NCI-H510A treated with DMSO at 0.1 percent for 48 hours (cell line): ENCODE measurements around the gene TBC1D13.
"Not testable (repeated sequence)": the region's sequence is repeated elsewhere in the genome, so short reads cannot be mapped to it uniquely, and the experiment has no call there.

Experiments
- DNase-seq: peaks from one replicate; lab custom pipeline; 2025; lab: John Stamatoyannopoulos, UW

TBC1D13 gene

DNA sequence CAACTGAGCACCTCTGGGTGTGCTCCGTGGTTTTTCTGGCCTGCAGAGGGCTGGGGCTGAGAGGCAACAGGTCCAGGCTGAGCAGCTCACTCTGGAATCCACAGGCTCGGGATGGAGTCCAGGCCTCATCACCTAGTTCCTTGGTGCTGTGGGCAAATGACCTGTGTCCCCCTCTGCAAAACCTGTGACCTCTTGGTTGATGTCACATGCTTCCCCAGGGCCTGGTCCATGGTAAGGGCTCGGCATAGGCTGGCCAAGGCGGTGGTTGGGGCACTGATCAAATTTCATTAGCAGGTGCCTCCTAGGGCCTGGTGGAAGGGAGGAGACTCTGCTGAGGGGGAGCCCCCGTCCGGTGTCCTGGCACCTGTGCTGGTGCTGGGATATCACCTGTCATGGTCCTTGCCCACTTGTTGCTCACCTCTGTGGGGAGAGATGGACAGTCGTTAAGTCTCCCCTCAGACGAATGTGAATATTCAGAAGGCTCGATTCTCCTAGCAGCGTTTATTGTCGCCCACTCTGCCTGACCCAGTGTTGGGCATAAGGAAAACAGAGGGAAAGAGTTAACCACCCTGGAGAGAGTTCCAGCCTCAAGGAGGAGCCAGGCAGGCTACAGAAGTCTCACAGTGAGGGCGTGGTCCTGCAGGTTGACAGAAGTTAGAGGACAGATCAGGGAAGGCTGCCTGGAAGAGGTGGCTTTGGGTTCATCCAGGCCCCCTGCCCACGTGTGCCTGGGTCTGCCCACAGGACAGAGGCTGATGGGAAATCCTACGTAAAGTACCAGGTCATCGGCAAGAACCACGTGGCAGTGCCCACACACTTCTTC is 34.7 kb downstream of the TBC1D13 start:
- no peak for DNase-seq

DNA sequence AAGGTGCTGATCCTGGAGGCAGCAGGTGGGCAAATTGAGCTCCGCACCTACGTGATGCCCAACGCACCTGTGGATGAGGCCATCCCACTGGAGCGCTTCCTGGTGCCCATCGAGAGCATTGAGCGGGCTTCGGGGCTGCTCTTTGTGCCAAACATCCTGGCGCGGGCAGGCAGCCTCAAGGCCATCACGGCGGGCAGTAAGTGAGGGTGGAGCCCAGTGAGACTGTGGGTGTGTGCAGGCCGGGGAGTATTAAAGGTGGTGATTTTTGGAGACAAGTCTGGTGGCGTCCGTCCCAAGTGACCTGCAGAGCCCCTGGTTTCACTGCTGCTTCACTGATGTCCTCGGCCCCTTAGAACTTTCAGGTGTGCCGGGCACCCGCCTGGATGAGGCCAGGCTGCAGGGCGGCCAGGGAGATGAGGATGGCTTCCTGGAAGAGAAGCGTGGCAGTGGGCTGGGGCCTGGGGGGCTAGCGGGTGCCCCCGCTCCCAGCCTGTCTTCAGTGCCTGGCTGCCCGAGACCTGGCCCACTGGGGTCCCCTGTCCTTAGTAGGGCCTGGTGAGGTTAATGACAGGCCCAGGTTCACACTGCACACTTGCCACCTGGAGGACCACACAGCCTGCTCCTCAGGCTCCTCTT is 35.5 kb downstream of the TBC1D13 start:
- DNase-seq = no peak

DNA sequence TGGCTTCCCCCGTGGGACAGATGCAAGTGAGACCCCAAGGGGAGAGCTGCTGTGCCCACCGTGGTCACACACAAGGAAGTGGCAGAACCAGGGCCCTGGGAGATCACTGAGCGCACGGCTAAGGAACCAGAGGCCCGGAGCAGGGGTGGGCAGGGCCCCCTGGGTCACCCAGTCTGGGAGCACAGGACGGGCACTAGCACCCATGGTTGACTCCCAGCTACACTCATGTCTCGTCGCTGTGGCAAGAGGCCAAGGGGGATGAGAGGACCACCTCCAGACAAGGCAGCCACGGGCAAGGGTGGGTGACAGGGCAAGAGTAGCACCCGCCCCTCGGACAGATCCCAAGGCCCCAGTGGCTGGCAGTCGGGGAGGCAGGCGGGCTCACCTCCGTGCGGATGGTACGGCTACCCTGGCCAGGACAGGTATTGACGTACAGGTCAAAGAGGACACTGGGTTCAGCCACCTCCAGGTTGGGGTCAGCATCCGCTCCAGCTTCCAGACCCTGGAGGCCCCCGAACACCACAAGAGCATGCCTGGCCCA is 36.4 kb downstream of the TBC1D13 start:
- no peak for DNase-seq

DNA sequence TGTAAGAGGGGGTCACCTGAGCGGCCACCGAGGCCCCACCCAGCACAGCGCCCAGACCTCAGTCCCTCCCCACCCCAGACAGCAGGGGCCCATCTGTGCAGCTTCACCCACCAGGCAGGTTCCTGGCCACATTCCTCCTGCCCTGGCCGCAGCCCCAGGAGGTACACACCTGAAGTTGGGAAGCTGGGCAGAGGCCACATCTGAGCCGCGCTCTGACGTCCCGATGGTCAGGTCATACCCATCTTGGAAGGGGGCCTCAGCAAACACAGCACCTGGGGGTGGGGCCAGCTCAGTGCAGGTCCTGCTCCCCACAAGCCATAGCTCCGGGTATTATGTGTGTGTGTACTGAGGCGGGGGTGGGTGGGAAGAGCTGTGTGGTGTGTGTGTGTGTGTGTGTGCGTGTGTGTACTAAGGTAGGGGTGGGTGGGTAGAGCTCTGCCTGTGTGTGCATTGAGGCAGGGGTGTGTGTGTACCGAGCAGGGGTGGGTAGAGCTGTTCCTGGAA is 36.9 kb downstream of the TBC1D13 start:
- no peak for DNase-seq

DNA sequence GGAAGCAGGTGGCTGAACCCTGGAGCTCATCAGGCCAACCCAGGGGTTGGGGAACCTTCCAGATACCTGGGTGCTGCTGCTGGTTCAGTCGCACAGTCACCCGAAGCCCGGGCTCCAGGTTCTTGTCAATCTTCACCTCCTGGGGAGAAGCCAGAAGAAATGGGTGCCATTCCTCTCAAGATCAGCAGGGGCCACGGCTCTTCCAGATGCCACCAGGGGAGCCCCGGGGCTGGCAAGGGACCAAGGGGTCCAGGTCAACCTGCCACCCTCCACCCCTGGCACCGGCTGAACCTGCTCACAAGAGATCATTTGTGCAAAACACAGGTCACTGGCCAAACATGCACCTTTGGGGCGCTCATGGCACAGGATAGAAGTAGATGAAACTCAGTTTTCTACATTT is 37.9 kb downstream of the TBC1D13 start:
- no peak for DNase-seq

DNA sequence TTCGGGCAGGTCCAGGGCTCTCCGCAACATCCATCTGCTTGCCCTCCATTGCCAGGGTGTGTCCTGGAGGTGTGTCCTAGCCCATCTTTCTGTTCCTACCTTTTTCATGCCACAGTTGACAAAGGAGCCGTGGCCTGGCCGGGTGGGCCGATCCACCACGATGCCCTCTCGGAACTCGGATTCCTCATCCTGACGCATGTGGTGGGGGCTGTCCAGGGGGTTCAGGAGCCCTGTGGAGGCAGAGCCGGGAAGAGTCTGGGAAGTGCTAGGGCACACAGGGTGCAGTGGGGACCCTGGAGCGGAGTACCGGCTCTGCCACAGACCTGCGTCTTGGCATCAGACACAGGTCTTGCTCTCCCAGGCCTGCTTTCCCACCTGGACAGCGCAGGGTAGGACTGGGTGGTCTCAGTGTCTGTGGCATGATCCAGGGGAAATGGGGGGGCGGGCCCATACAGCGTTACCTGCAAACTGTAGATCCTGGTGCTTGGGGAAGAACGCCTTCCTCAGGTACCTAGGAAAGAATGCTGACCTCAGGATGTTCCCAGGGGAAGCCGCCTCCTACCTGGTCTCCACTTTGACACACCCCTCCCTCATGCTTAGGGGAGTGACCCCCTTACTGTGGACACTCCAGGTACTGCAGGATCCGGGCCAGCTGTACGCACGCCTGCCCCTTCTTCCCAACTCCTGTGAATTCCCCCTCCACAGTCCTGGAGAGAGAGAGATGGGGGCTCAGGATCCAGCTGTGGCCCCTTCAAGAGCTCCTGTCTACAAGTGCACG is 39.1 kb downstream of the TBC1D13 start:
- DNase-seq = no peak

DNA sequence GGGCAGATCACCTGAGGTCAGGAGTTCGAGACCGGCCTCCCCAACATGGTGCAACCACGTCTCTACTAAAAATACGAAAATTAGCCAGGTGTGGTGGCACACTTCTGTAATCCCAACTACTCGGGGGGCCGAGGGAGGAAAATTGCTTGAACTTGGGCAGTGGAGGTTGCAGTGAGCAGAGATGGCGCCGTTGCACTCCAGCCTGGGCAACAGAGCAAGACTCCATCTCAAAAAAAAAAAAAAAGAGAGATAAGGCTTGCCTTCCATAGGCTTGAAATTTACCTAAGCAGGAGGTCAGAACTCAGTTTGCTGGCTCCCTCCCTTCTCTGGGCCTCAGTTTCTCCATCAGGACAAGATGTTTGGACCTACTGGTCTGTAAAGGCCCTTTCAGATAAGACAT is 41.2 kb downstream of the TBC1D13 start:
- DNase-seq = no peak

DNA sequence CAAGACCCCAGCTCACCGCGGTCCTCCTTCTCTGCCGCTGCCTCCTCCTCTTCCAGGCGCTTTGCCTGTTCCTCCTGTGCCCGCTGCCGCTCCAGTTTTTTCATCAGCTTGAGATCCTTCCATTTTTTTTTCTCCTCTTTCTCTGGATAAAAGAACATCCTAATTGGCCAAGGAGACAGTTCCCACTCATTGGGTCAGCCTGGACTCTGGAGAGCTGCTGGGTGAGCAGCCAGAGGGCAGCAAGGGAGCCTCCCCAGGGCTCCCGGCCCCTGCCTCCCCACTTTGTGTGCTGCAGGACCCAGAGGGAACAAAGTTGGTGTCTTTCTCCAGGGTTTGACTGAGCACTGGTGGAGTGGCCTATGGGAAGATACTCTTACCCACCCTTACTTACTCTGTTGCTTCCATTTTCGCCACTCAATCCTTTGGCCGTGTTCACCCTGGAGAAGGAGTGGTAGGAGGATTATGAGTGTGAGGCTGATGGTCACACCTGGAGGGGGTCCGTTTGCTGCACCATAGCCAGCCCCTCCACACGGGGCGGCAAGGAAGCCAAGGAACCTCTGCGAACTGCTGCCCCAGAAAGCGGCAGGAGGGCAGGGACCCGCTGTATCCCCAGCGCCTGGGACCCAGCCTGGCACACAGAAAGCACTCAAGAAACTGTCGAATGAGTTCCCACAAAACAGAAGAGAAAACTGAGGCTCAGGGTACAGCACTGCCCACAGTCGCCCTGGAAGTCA is 41.8 kb downstream of the TBC1D13 start:
- no peak for DNase-seq

DNA sequence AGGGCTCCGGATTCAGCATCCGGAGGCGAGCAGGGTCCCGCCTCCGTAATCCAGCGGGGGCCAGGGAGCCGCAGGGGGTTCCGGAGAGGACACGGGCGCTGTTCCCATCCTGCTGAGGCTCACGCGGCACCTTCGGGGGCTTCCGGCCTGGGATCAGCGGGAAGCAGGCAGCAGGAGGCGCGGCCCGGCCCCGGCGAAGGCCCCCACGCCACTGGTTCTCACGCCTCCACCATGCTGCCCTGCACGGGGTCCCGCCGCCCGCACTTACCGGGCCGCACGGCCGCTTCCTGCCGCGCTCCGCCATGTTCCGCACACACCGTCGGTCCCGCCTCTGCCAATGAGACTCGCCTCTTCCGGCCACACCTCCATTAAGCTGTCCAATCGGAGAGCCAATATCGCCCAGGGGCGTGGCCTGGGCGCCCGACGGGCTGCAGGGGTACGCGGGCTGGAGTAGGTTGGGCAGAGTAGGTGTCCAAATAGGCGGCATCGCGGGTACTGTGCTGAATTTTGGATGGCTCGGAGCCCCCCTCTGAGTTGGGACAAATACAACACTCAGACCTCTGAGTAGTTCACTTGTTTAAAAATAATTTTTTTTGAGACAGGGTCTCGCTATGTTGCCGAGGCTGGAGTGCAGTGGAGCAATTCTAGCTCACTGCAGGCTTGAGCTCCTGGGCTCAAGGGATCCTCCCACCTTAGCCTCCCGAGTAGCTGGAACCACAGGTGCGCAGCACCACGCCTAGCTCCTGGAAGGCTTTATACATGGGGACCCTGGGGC is 42.6 kb downstream of the TBC1D13 start, which contains the start of gene SPOUT1:
Gene SPOUT1, minus strand, starts transcription at position 318 of the 775 bp plus-strand sequence. Its CDS starts 14 bp downstream, at position 304.
- peak; percentile 94 for DNase-seq

DNA sequence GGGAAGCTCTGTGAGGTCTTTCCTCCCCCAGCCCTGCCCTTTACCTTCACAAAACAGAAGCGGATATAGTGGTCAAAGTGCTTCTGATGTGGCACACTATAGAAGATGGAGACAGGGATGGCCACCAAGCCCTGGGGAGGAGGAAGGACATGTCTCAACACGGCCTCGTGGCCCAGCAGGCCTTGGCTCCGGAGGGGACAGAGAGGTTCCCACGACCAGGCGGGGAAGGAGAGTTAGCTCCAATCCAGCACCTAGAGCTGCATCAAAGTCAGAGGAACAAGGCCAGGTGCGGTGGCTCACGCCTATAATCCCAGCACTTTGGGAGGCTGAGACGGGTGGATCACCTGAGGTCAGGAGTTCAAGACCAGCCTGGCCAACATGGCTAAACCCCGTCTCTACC is 46.6 kb downstream of the TBC1D13 start:
- DNase-seq = no peak

DNA sequence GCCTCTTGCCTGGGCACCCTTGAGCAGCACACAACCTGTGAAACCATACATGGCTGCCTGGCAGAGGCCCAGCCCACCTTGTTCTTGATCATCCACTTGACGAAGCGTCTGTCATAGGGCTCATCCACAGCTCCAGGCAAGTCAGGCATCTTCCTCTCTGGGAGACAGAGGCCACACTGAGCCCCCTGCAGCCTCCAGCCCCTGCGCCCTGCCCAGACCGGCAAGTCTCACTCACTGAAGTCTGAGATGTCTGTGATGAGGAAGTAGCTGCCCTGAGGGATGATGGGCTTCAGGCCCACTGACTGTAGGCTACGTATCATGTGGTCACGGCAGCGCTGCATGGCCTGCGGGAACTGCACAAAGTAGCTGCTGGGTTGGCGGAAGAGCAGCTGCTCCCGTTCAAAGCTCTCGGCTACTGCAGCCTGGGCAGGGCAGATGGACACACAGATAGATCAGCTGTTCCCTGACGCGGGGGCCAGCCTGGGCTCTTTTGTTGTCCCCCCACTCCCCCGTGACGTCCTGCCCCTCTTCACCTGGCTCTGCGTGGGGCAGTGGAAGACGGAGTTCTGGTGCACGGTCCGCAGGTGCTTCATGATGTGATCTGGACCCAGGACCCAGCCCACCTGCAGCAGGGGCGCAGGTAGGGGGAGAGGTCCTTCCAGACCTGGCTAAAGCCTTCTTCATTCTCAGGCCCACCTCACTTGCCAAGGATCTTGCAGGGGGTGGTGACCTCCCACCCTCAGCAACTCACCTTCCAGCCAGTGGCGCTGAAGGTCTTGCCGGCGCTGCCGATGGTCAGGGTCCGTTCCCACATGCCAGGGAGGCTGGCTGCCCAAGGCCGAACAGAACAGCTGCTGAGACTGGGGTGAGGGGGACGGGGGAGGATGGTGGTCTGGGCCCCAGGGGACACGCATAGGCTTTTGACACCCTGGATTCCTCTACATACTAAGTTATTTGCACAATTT is 48.5 kb downstream of the TBC1D13 start:
- DNase-seq = no peak

DNA sequence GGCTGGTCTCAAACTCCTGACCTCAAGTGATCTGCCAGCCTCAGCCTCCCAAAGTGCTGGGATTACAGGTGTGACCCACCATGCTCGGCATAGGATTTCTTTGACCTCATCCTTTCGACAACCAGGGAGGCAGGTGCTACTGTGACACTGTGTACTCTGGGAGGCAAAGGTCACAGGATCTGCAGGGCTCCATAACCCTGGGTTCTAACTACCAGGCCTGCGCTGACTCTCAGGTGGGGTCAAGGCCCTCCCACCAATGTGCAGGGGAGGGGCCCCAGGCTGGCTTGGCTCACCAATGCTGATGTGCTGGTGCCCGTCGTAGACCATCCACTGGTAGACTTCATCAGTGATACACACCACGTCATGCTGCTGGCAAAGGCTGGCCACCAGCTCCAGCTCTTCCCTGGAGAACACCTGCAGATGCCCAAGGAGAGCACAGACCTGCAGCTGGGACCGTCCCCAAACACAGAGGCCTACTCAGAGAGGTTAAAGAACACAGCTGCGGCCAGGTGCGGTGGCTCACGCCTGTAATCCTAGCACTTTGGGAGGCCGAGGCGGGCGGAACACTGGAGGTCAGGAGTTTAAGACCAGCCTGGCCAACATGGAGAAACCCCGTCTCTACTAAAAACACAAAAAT is 49.6 kb downstream of the TBC1D13 start:
- DNase-seq = no peak

DNA sequence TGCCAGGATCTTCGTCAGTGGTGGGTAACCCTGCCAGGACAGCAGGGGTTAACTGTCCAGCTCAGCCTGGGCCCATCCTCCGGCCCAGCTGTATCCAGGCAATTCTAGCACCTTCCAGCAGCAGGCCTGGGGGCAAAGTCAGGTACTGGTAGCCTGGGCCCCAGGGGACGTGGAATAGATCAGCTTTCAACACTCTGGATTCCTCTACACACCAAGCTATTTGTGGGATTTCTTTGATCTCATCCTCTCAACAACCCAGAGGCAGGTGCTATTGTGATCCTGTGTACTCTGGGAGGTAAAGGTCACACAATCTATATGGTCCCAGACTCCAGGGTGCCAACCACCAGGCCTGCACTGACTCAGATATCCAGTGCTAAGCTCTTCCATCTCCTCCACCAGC is 51.3 kb downstream of the TBC1D13 start:
- no peak for DNase-seq

DNA sequence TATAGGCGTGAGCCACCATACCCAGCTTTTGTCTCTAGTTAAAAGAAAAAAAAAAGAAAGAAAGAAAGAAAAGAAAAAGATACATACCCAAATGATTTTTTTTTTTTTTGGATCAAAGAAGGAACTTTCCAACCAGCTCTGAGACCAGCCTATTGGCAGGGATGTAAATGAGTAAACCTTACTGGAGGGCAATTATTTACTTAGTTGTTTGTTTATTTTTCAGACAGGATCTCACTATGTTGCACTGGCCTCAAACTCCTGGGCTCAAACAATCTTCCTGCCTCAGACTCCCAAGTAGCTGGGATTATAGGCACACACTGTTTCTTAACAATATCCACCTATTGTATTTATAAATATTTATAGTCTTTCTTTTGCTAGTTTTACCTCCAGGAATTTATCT is 53.5 kb downstream of the TBC1D13 start:
- DNase-seq = no peak

DNA sequence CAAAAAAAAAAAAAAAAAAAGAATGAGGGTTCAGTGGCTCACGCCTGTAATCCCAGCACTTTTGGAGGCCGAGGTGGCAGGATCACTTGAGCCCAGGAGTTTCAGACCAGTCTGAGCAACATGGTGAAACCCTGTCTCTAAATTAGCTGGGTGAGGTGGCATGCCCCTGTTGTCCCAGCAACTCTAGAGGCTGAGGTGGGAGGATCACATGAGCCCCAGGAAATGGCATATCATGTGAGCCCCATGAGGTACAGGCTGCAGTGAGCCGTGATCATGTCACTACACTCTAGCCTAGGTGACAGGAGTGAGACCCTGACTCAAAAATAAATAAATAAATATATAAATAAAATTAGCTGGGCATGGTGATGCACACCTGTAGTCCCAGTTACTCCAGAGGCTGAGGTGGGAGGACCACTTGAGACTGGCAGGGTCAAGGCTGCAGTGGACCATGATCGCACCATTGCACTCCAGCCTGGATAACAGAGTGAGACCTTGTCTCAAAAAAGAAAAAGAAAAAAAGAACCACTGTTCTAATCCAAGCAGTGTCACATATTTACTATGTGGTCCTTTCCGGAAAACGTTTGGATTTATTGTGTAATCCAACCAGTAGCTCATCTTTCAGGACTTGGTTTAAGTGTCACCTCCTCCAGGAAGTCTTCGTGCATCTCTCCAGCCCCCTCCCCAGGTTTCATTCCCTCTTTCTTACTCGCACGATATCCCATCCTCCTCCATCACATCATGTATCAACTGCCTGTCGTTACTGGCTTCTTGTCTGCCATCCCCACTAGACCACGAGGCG is 54.8 kb downstream of the TBC1D13 start:
- no peak for DNase-seq

DNA sequence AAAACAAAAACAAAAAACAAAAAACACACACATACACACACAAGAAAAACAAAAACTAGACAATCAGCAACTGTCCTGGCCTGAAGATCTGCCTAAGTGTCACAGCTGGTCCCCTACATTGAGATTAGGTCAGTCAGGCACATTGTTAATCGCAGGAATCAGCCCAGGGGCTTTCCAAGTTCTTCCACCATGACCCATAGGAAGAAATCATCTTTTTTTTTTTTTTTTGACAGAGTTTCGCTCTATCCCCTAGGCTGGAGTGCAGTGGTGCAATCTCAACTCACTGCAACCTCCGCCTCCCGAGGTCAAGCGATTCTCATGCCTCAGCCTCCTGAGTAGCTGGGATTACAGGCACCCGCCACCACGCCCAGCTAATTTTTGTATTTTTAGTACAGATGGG is 56.1 kb downstream of the TBC1D13 start:
- DNase-seq = not testable (repeated sequence)

DNA sequence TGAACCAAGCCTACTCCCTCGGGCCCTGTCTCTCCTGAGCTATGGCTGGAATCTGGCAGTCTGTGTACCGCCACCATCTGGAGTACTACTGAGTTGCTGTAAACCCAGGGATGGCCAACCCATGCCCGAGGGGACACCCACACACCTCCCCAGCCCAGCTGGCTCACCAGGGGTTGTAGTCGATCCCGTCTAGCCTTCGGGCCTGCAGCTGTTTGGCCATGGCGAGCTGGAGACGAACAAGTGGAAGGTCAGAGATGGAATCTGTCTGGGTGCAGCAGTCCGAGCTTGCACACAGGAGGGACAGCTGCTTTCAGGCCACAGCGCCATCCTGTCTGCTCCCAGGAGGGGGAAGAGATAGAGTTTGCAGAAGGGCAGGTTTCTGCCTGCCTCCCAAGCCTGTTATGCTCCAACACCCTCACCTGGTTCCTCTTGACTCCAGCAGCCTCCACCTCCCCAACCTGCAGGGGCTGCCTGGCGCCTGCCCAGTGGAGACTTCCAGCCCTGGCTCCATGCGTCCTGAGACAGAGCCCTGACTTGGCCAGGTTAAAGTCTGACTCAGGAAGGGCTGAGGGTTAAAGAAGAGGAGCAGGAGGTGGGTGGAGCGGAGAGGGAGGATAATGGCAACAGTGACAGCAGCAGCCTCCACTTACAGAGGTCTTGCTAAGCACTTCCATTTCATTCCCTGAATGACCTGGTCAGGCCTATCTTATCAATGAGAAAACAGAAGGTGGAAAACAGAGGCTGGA is 58.3 kb downstream of the TBC1D13 start:
- DNase-seq = peak; percentile 94

DNA sequence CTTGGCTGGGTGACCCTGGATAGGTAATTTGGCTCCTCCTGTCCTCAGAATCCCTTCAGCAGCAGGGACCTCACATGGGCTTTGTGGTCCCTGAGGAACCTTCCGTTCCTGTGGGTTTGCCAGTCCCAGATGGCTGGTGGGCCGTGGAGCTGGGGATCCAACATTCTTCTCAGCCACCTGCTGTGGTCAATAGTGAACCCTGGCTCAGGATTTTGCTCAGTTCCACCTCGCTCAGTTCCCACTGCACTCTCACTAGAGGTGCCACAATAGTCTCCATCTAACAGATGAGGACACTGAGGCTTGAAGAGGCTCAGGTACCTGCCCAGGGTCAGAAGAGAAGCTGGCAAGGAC is 59.6 kb downstream of the TBC1D13 start:
- no peak for DNase-seq
